HL-60 (cell line): ENCODE results near the gene RIPPLY3.

Experiments
- DNase-seq, 2 experiments: peaks; one replicate each; pipeline ENCODE4 v3.0.0-alpha.2; 2010 to 2020; ENCODE audit warnings: low read depth in 1 of 2, low spot score in 1 of 2
- H3K27ac ChIP-seq: fragments of 250-450 bp; sonication (Bioruptor Pico); replicated peaks from 2 replicates; pipeline ENCODE4 v1.5.1; 2020; ENCODE audit warnings: mild to moderate bottlenecking, moderate library complexity
- H3K27me3 ChIP-seq: fragments of 250-450 bp; sonication (Bioruptor Pico); 2 replicates; pipeline ENCODE4 v1.5.1; 2021; ENCODE audit warnings: mild to moderate bottlenecking, moderate library complexity; ENCODE audit not compliant: insufficient read depth, poor library complexity, severe bottlenecking
- H3K4me3 ChIP-seq: replicated peaks from 2 replicates; pipeline ENCODE4 v1.5.1; 2011; ENCODE audit warnings: mild to moderate bottlenecking, control low read depth, low read length; ENCODE audit not compliant: insufficient read depth
- GABPA ChIP-seq: IDR thresholded peaks from 2 replicates; pipeline ENCODE4 v1.6.1; 2012; ENCODE audit warnings: low read depth
- POLR2AphosphoS5 ChIP-seq: IDR thresholded peaks from 2 replicates; pipeline ENCODE4 v1.6.1; 2012; ENCODE audit warnings: low read depth
- REST ChIP-seq: IDR thresholded peaks from 2 replicates; pipeline ENCODE4 v1.6.1; 2012; ENCODE audit warnings: low read depth; ENCODE audit not compliant: insufficient replicate concordance
- SPI1 ChIP-seq: IDR thresholded peaks from 2 replicates; pipeline ENCODE4 v1.6.1; 2012; ENCODE audit warnings: low read depth, mild to moderate bottlenecking, borderline replicate concordance
- TF ChIP-seq, protein P1 (sequence below): IDR thresholded peaks from one replicate; pipeline ENCODE4 v1.5.1; 2011; ENCODE audit warnings: low read length, control low read depth, inconsistent platforms; ENCODE audit not compliant: insufficient read depth

RIPPLY3 gene

DNA sequence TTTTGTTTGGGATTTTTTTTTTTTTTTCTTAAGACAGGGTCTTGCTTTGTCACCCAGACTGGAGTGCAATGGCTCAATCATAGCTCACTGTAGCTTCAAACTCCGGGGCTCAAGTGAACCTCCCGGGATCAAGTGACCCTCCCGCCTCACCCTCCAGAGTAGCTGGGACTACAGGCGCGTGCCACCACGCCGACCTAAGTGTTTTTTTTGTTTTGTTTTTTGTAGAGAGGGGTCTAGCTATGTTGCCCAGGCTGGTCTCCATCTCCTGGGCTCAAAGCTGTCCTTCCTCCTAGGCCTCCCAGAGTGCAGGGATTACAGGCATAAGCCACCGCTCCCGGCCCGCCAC is 40.8 kb upstream of the RIPPLY3 start:
- peak overlapping the region; percentile 68 for H3K4me3 ChIP-seq
- peak overlapping the region; percentile 43 for H3K27ac ChIP-seq
- DNase-seq = no peak
- no peak for TF ChIP-seq GABPA
- TF ChIP-seq, protein P1, sequence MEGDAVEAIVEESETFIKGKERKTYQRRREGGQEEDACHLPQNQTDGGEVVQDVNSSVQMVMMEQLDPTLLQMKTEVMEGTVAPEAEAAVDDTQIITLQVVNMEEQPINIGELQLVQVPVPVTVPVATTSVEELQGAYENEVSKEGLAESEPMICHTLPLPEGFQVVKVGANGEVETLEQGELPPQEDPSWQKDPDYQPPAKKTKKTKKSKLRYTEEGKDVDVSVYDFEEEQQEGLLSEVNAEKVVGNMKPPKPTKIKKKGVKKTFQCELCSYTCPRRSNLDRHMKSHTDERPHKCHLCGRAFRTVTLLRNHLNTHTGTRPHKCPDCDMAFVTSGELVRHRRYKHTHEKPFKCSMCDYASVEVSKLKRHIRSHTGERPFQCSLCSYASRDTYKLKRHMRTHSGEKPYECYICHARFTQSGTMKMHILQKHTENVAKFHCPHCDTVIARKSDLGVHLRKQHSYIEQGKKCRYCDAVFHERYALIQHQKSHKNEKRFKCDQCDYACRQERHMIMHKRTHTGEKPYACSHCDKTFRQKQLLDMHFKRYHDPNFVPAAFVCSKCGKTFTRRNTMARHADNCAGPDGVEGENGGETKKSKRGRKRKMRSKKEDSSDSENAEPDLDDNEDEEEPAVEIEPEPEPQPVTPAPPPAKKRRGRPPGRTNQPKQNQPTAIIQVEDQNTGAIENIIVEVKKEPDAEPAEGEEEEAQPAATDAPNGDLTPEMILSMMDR = no peak
- TF ChIP-seq REST = no peak
- TF ChIP-seq SPI1 = no peak
- TF ChIP-seq POLR2AphosphoS5 = no peak
- no peaks in the 10 kb centered on the region for H3K27me3 ChIP-seq

DNA sequence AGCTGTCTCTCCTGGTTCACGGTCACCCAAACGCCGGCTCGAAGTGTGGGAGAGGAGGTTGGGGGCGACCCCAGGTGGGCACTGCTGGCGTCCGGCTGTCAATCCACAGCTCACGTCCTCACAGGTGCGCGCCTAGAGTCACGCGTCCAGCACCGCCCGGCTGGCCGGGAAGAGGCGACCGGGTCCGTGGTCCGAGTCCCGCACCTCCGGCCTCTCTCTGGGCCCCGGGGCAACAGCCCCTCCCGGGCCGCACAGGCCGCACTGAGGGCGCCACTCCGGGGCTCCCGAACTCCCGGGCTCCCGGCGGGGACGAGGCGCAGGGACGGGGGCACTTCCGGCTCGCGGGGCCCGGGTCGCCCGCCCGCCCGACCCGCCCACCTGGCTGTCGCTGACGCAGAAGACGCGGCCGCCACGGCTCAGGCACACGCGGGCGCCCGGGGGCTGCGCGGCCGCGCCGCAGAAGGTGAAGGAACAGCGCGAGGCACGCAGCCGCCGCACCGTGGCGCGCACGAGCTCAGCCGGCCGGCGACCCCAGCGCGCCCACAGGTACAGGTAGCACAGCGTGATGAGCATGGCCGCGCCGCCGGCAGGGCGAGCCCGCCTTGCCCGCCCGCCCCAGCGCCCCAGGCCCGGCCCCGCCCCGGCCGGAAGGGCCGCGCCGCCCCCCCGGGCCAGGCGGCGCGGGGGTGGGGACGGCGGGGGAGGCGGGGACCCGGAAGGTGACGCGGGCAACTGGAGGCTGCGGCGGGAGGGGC is 40.3 kb upstream of the RIPPLY3 start, which contains the start of gene HLCS:
Gene HLCS, minus strand, starts transcription at position 604 of the 755 bp plus-strand sequence. Its CDS starts 31 bp downstream, at position 573.
- Histone ChIP-seq H3K27me3 (no peaks in the 10 kb centered on the region), H3K4me3 (peak within 1 kb of the TSS; percentile 68), H3K27ac (peak within 1 kb of the TSS; percentile 43)
- peak; percentile 36 to 62 for DNase-seq
- TF ChIP-seq POLR2AphosphoS5 (no peak), REST (no peak), SPI1 (no peak), GABPA (no peak)
- TF ChIP-seq, protein P1 = no peak

- TF ChIP-seq SPI1 = no peak
- TF ChIP-seq REST = no peak
- TF ChIP-seq POLR2AphosphoS5 = no peak
- TF ChIP-seq, protein P1 = no peak
- no peak for TF ChIP-seq GABPA
- no peaks in the 10 kb centered on the region for H3K27me3 ChIP-seq
- no peak overlapping the region for H3K27ac ChIP-seq
- peak overlapping the region; percentile 68 for H3K4me3 ChIP-seq
- DNase-seq = no peak
Measured at GRCh38 chr21:36966821-36967768, 39.4 kb upstream of the RIPPLY3 start.
